A549 (cell line): ENCODE results near the gene COL5A1. TPM values are rescaled to one million over a fixed set of nuclear protein-coding genes. Genes with fewer than 3 reads are reported as not detected.

Source experiments
- ATAC-seq, 2 experiments: fragments of 200-7000 bp in 1 of 2; fragments of >200 bp in 1 of 2; cut with Nextera tagmentation in 1 of 2; cut with Tn5 transposase in 1 of 2; 3 replicates each; pipeline versions ENCODE4 v1.8.0 to v1.9.1; 2018 to 2020; ENCODE audit warnings: mild to moderate bottlenecking in 1 of 2, moderate library complexity in 1 of 2
- CTCF ChIA-PET: fragments of 300-600 bp; sonication (Branson Sonifier 250); formaldehyde crosslinking; extraction: SDS; loops from one replicate; lab custom pipeline; 2021; ENCODE audit warnings: antibody characterized with exemption, inconsistent platforms; lab: Yijun Ruan, JAX
- POLR2A ChIA-PET: fragments of 350-600 bp; formaldehyde crosslinking; extraction: SDS; loops from one replicate; lab custom pipeline; 2021; ENCODE audit warnings: antibody characterized with exemption, inconsistent platforms; lab: Yijun Ruan, JAX
- DNase-seq, 2 experiments: peaks; one replicate each; pipeline versions ENCODE4 v3.0.0 to v3.0.0-alpha.2; 2011 to 2016; ENCODE audit warnings: low read depth in 1 of 2, low spot score in 1 of 2
- FAIRE-seq: peaks from 2 replicates; lab custom pipeline; 2011; peaks lifted over from hg19 to GRCh38; lab: Jason Lieb, UNC
- H3K27ac ChIP-seq, 2 experiments: fragments of >200 bp; sonication (Bioruptor Twin); formaldehyde crosslinking; 3 replicates each; pipeline ENCODE4 v1.5.1; 2016 to 2017
- H3K4me1 ChIP-seq: fragments of >200 bp; sonication (Bioruptor Twin); formaldehyde crosslinking; 3 replicates; pipeline ENCODE4 v1.6.1; 2016
- H3K4me2 ChIP-seq: fragments of >200 bp; sonication (Bioruptor Twin); formaldehyde crosslinking; 3 replicates; pipeline ENCODE4 v1.6.1; 2016
- H3K4me3 ChIP-seq: fragments of >200 bp; sonication (Bioruptor Twin); formaldehyde crosslinking; 3 replicates; pipeline ENCODE4 v1.5.1; 2016
- H3K9me3 ChIP-seq: fragments of >200 bp; sonication (Bioruptor Twin); formaldehyde crosslinking; 3 replicates; pipeline ENCODE4 v1.6.1; 2016
- CBX8 ChIP-seq: fragments of 200-600 bp; sonication (generic); IDR thresholded peaks from 2 replicates; pipeline ENCODE4 v1.6.1; 2016
- CHD2 ChIP-seq: fragments of 150-350 bp; IDR thresholded peaks from 2 replicates; pipeline ENCODE4 v1.6.1; 2014; ENCODE audit warnings: low read length; ENCODE audit not compliant: partially characterized antibody
- ESRRA ChIP-seq: fragments of 150-350 bp; IDR thresholded peaks from 2 replicates; pipeline ENCODE4 v1.6.1; 2014; ENCODE audit warnings: mild to moderate bottlenecking, low read length, borderline replicate concordance
- FOSL2 ChIP-seq, 2 experiments: fragments of 450-650 bp in 1 of 2; fragments of >200 bp in 1 of 2; sonication (Bioruptor Twin) in 1 of 2; formaldehyde crosslinking; IDR thresholded peaks; 2 replicates each; pipeline versions ENCODE4 v1.5.0 to v1.6.1; 2016 to 2020; ENCODE audit warnings: mild to moderate bottlenecking in 1 of 2, moderate library complexity in 1 of 2
- HOXB5 ChIP-seq: fragments of 250-450 bp; sonication (Bioruptor Pico); IDR thresholded peaks from 2 replicates; pipeline ENCODE4 v1.5.0; 2020; ENCODE audit warnings: mild to moderate bottlenecking, moderate library complexity
- MAFK ChIP-seq: fragments of 450-650 bp; IDR thresholded peaks from 2 replicates; pipeline ENCODE4 v1.6.1; 2014; ENCODE audit not compliant: partially characterized antibody
- PHF8 ChIP-seq: fragments of 200-600 bp; sonication (generic); IDR thresholded peaks from 2 replicates; pipeline ENCODE4 v1.6.1; 2016; ENCODE audit warnings: low read depth, mild to moderate bottlenecking, antibody characterized with exemption, moderate library complexity, borderline replicate concordance
- RAD21 ChIP-seq, 2 experiments: fragments of >200 bp in 1 of 2; sonication (Bioruptor Twin) in 1 of 2; formaldehyde crosslinking in 1 of 2; IDR thresholded peaks in 1 of 2; conservative IDR thresholded peaks in 1 of 2; 2 replicates in 1 of 2; 3 replicates in 1 of 2; pipeline ENCODE4 v1.6.1; 2012 to 2018; ENCODE audit warnings: inconsistent platforms in 1 of 2
- RFX5 ChIP-seq: fragments of 450-650 bp; IDR thresholded peaks from 2 replicates; pipeline ENCODE4 v1.7.1; 2014; ENCODE audit warnings: antibody characterized with exemption, mild to moderate bottlenecking, moderate library complexity
- SMC3 ChIP-seq: fragments of >200 bp; sonication (Bioruptor Twin); formaldehyde crosslinking; IDR thresholded peaks from 3 replicates; pipeline ENCODE4 v1.6.1; 2018; ENCODE audit warnings: inconsistent platforms
- SREBF2 ChIP-seq: fragments of 450-650 bp; IDR thresholded peaks from 2 replicates; pipeline ENCODE4 v1.6.1; 2014; ENCODE audit warnings: mild to moderate bottlenecking, moderate library complexity
- TP53 ChIP-seq: fragments of 250-450 bp; sonication (Bioruptor Pico); IDR thresholded peaks from 2 replicates; pipeline ENCODE4 v1.5.0; 2021; ENCODE audit warnings: mild to moderate bottlenecking, moderate library complexity
- WGBS: methylation state at CpG from one replicate; pipeline ENCODE4 v1.1.6; 2017; ENCODE audit errors: missing lambda C conversion rate; 5-methylcytosine and 5-hydroxymethylcytosine counted together
- polyA plus RNA-seq, 4 experiments: library from polyadenylated mRNA; depleted of rRNA in 3 of 4; stranded (reverse); fragments of >200 nt; fragmentation: RNase III in 1 of 4; extraction: RNeasy Plus Mini Kit Qiagen cat#74134 plus additional on column Dnase treatment in 1 of 4; gene quantifications; 2 replicates in 3 of 4; 3 replicates in 1 of 4; pipeline ENCODE4 v1.2.3, GENCODE V29; 2011 to 2017
- TF ChIP-seq, protein P1 (sequence below): fragments of 250-450 bp; sonication (Bioruptor Pico); IDR thresholded peaks from 2 replicates; pipeline ENCODE4 v1.5.0; 2021; ENCODE audit warnings: mild to moderate bottlenecking, moderate library complexity, borderline replicate concordance
- TF ChIP-seq, protein P2 (sequence below): fragments of >200 bp; sonication (Bioruptor Twin); formaldehyde crosslinking; IDR thresholded peaks from 3 replicates; pipeline ENCODE4 v1.5.1; 2016
- TF ChIP-seq, protein P3 (sequence below): fragments of 450-650 bp; IDR thresholded peaks from 2 replicates; pipeline ENCODE4 v1.6.1; 2014; ENCODE audit warnings: antibody characterized with exemption
- TF ChIP-seq, protein P4 (sequence below): IDR thresholded peaks from 2 replicates; pipeline ENCODE4 v1.6.1; 2012
- TF ChIP-seq, protein P5 (sequence below): fragments of 150-350 bp; IDR thresholded peaks from 2 replicates; pipeline ENCODE4 v1.6.1; 2014; ENCODE audit warnings: low read depth, mild to moderate bottlenecking, low read length
- TF ChIP-seq, protein P6 (sequence below): IDR thresholded peaks from 2 replicates; pipeline ENCODE4 v1.6.1; 2012

COL5A1 gene
- polyA plus RNA-seq, 2 of the 4 experiments (the other 2 are of a cell fraction), result 16.1 to 67.5 TPM

DNA sequence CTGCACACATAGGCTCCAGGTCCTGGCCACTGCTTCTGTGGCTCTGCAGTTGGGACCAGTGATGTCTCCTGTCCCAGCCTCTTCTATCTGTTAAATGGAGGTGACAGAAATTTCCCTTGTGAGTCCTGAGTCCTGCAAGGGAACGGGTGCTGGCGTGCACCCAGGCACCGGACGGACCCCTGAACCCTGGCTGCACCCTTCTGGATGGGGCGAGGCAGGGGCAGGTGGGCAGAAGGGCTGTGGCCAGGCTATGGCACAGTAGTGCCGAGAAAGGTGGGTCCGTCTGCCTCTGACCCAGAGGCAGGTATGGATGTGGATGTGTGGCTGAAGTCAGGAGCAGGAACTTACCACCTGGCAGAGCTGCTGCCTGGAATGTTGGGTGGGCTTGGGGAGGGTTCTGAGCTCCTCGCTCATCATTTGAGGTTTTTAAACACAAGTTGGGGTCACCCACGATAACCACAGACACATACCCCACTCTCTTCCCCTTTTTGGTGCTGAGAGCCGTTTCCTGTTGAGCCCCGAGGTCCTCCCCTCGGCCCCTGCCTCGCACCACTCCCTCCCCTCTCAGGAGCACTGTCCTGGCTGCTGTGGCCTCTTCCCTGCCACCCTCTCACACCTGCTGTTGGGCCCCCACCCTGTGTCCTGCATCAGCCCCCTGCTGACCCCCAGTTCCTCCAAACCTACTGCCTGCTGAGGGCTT is 82.0 kb downstream of the COL5A1 start (continued):
- TF ChIP-seq, protein P1, sequence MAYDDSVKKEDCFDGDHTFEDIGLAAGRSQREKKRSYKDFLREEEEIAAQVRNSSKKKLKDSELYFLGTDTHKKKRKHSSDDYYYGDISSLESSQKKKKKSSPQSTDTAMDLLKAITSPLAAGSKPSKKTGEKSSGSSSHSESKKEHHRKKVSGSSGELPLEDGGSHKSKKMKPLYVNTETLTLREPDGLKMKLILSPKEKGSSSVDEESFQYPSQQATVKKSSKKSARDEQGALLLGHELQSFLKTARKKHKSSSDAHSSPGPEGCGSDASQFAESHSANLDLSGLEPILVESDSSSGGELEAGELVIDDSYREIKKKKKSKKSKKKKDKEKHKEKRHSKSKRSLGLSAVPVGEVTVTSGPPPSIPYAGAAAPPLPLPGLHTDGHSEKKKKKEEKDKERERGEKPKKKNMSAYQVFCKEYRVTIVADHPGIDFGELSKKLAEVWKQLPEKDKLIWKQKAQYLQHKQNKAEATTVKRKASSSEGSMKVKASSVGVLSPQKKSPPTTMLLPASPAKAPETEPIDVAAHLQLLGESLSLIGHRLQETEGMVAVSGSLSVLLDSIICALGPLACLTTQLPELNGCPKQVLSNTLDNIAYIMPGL (CRISPR knock-in tag), result no peak

DNA sequence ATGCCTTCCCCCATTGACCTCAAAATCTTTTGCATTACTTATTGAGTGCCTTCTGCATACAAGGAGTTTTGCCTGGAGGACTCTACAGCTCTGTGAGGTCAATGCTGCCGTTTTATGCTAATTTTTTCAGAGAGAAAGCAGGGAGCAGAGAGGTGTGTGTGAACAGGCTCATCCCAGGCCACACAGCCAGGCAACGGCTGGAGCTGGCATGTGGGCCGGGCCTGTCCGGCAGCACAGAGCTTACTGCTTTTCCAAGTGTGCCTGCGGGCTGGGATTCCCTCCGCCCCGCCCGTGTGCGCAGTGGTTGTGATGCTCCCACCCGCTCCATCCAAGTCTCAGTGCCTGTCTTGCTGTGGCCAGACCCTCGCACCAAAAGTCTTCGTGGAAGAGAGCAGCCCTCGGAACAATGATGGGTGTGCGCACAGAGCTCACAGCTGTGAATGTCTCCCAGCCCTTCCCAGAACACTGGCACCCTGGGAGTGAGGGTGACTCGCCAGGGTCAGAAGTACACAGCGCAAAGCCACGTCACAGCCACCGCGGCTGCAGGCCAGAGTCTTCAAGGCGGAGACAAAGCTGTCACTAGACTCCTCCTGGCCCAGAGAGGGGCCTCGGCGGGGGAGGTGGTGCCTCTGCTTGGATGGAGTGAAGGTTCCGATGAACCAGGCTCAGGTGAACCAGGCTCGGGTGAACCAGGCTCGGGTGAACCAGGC is 82.8 kb downstream of the COL5A1 start:
- no peak overlapping the region; a peak in 1 of 6 replicates for H3K27ac ChIP-seq
- ChIA-PET POLR2A (no interaction called here), CTCF (interaction anchor here (1.2 to 2.9 kb wide), 4 partner anchors 15 to 275 kb away, joined by 4 to 15 read pairs (median 9); no protein-coding TSS in a partner anchor)
- ATAC-seq (peak in 1 of 2 experiments; percentile 42; a peak in 3 of 6 replicates), FAIRE-seq (no peak), DNase-seq (no peak)
- H3K4me2 ChIP-seq, result no peak overlapping the region
- 78% methylated on average over 17 of the region's 25 CpGs for WGBS
- H3K4me3 ChIP-seq, result no peak overlapping the region
- no peaks in the 10 kb centered on the region for H3K4me1 ChIP-seq
- TF ChIP-seq RAD21 (conservative IDR thresholded peaks at IDR 0.05 in 1 of 2, IDR thresholded peaks at IDR 0.05 in 1 of 2) (no peak), PHF8 (no peak), RFX5 (no peak), ESRRA (no peak), CHD2 (no peak), TP53 (CRISPR knock-in tag) (no peak), CBX8 (no peak), SMC3 (no peak), HOXB5 (CRISPR knock-in tag) (no peak), SREBF2 (no peak), MAFK (no peak), FOSL2 (IDR thresholded peaks at IDR 0.05) (no peak), FOSL2 (CRISPR knock-in tag; IDR thresholded peaks at IDR 0.05) (no peak)
- TF ChIP-seq, protein P2, sequence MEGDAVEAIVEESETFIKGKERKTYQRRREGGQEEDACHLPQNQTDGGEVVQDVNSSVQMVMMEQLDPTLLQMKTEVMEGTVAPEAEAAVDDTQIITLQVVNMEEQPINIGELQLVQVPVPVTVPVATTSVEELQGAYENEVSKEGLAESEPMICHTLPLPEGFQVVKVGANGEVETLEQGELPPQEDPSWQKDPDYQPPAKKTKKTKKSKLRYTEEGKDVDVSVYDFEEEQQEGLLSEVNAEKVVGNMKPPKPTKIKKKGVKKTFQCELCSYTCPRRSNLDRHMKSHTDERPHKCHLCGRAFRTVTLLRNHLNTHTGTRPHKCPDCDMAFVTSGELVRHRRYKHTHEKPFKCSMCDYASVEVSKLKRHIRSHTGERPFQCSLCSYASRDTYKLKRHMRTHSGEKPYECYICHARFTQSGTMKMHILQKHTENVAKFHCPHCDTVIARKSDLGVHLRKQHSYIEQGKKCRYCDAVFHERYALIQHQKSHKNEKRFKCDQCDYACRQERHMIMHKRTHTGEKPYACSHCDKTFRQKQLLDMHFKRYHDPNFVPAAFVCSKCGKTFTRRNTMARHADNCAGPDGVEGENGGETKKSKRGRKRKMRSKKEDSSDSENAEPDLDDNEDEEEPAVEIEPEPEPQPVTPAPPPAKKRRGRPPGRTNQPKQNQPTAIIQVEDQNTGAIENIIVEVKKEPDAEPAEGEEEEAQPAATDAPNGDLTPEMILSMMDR, result no peak
- TF ChIP-seq, protein P3, sequence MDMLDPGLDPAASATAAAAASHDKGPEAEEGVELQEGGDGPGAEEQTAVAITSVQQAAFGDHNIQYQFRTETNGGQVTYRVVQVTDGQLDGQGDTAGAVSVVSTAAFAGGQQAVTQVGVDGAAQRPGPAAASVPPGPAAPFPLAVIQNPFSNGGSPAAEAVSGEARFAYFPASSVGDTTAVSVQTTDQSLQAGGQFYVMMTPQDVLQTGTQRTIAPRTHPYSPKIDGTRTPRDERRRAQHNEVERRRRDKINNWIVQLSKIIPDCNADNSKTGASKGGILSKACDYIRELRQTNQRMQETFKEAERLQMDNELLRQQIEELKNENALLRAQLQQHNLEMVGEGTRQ, result no peak
- TF ChIP-seq, protein P4, sequence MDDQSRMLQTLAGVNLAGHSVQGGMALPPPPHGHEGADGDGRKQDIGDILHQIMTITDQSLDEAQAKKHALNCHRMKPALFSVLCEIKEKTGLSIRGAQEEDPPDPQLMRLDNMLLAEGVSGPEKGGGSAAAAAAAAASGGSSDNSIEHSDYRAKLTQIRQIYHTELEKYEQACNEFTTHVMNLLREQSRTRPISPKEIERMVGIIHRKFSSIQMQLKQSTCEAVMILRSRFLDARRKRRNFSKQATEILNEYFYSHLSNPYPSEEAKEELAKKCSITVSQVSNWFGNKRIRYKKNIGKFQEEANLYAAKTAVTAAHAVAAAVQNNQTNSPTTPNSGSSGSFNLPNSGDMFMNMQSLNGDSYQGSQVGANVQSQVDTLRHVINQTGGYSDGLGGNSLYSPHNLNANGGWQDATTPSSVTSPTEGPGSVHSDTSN, result no peak
- TF ChIP-seq, protein P5, sequence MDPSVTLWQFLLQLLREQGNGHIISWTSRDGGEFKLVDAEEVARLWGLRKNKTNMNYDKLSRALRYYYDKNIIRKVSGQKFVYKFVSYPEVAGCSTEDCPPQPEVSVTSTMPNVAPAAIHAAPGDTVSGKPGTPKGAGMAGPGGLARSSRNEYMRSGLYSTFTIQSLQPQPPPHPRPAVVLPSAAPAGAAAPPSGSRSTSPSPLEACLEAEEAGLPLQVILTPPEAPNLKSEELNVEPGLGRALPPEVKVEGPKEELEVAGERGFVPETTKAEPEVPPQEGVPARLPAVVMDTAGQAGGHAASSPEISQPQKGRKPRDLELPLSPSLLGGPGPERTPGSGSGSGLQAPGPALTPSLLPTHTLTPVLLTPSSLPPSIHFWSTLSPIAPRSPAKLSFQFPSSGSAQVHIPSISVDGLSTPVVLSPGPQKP, result no peak
- TF ChIP-seq, protein P6, sequence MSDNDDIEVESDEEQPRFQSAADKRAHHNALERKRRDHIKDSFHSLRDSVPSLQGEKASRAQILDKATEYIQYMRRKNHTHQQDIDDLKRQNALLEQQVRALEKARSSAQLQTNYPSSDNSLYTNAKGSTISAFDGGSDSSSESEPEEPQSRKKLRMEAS, result no peak
- TF ChIP-seq, all 56 proteins: peak for 0
- H3K9me3 ChIP-seq, result no peaks in the 10 kb centered on the region
